Central memory CD4-positive, alpha-beta T cell (primary cell): ENCODE results near the gene FAM204A.

Experiments used
- DNase-seq: peaks from one replicate; pipeline ENCODE4 v3.0.0; 2022

FAM204A gene

GRCh38 chr10:118277871-118278270, 64.3 kb downstream of the FAM204A start:
- DNase-seq: no peak

GRCh38 chr10:118276727-118277126, 65.4 kb downstream of the FAM204A start:
- no peak for DNase-seq

- DNase-seq: no peak
Measured at GRCh38 chr10:118276204-118276603, 65.9 kb downstream of the FAM204A start.

GRCh38 chr10:118273662-118274061, 68.5 kb downstream of the FAM204A start:
- no peak for DNase-seq

- no peak for DNase-seq
Measured at GRCh38 chr10:118272767-118273166, 69.4 kb downstream of the FAM204A start.

GRCh38 chr10:118272149-118272721, 69.9 kb downstream of the FAM204A start:
- DNase-seq: no peak

GRCh38 chr10:118271671-118272070, 70.5 kb downstream of the FAM204A start:
- no peak for DNase-seq

GRCh38 chr10:118266098-118266748, 75.9 kb downstream of the FAM204A start:
- DNase-seq: no peak

GRCh38 chr10:118264838-118265470, 77.2 kb downstream of the FAM204A start:
- no peak for DNase-seq

- no peak for DNase-seq
Measured at GRCh38 chr10:118264252-118264651, 77.9 kb downstream of the FAM204A start.

- no peak for DNase-seq
Measured at GRCh38 chr10:118262538-118262937, 79.6 kb downstream of the FAM204A start.

- DNase-seq: no peak
Measured at GRCh38 chr10:118259288-118259906, 82.7 kb downstream of the FAM204A start.

- no peak for DNase-seq
Measured at GRCh38 chr10:118258285-118258684, 83.8 kb downstream of the FAM204A start.

GRCh38 chr10:118256825-118257570, 85.1 kb downstream of the FAM204A start:
- no peak for DNase-seq

- DNase-seq: no peak
Measured at GRCh38 chr10:118256209-118256608, 85.9 kb downstream of the FAM204A start.

- no peak for DNase-seq
Measured at GRCh38 chr10:118255355-118255754, 86.8 kb downstream of the FAM204A start.

GRCh38 chr10:118254654-118255053, 87.5 kb downstream of the FAM204A start:
- DNase-seq: no peak

GRCh38 chr10:118253397-118253796, 88.7 kb downstream of the FAM204A start:
- DNase-seq: no peak

- DNase-seq: no peak
Measured at GRCh38 chr10:118251791-118252190, 90.3 kb downstream of the FAM204A start.

- DNase-seq: no peak
Measured at GRCh38 chr10:118249714-118250113, 92.4 kb downstream of the FAM204A start.
